H1 (cell line): ENCODE results near the gene SPACA9. TPM values are rescaled to one million over a fixed set of nuclear protein-coding genes. Genes with fewer than 3 reads are reported as not detected.

Experiments used
- CTCF ChIA-PET: fragments of 300-600 bp; sonication (Branson Sonifier 250); formaldehyde crosslinking; loops from one replicate; lab custom pipeline; 2021; ENCODE audit not compliant: partially characterized antibody; lab: Charles Lee
- POLR2A ChIA-PET: fragments of 300-600 bp; sonication (Branson Sonifier 250); formaldehyde crosslinking; loops from one replicate; lab custom pipeline; 2021; ENCODE audit warnings: inconsistent platforms; ENCODE audit not compliant: partially characterized antibody; lab: Charles Lee
- DNase-seq, 2 experiments: peaks; one replicate each; pipeline versions ENCODE4 v3.0.0 to v3.0.0-alpha.2; 2010 to 2022; ENCODE audit warnings: low spot score in 2 of 2, low read depth in 1 of 2, mixed read lengths in 1 of 2
- FAIRE-seq: peaks from 2 replicates; lab custom pipeline; 2011; peaks lifted over from hg19 to GRCh38; lab: Jason Lieb, UNC
- H2AFZ ChIP-seq: 2 replicates; pipeline ENCODE4 v1.8.1; 2012; ENCODE audit warnings: low read length, inconsistent platforms
- H2AK5ac ChIP-seq: 2 replicates; pipeline ENCODE4 v1.6.1; 2013; ENCODE audit warnings: low read depth, low read length
- H2BK120ac ChIP-seq: replicated peaks from 2 replicates; pipeline ENCODE3; 2013; ENCODE audit warnings: low read depth, low read length, inconsistent platforms
- H2BK12ac ChIP-seq: 2 replicates; pipeline ENCODE4 v1.6.1; 2013; ENCODE audit warnings: low read depth, low read length
- H2BK15ac ChIP-seq: 2 replicates; pipeline ENCODE4 v1.6.1; 2013; ENCODE audit warnings: low read length
- H2BK20ac ChIP-seq: 2 replicates; pipeline ENCODE4 v1.6.1; 2013; ENCODE audit warnings: low read length
- H2BK5ac ChIP-seq: 2 replicates; pipeline ENCODE4 v1.6.1; 2013; ENCODE audit warnings: low read depth, low read length
- H3K14ac ChIP-seq: 2 replicates; pipeline ENCODE4 v1.6.1; 2013; ENCODE audit warnings: inconsistent platforms; ENCODE audit not compliant: insufficient read length
- H3K18ac ChIP-seq: 2 replicates; pipeline ENCODE4 v1.6.1; 2013; ENCODE audit warnings: low read length; ENCODE audit errors: extremely low read depth
- H3K23ac ChIP-seq: 2 replicates; pipeline ENCODE4 v1.6.1; 2013; ENCODE audit warnings: inconsistent platforms; ENCODE audit not compliant: insufficient read length
- H3K23me2 ChIP-seq: 2 replicates; pipeline ENCODE4 v1.6.1; 2013; ENCODE audit warnings: low read depth, low read length
- H3K27ac ChIP-seq: 2 replicates; pipeline ENCODE4 v1.6.1; 2011; ENCODE audit warnings: low read depth, low read length, inconsistent platforms
- H3K27me3 ChIP-seq, 4 experiments: replicated peaks in 1 of 4; 1 replicate in 1 of 4; 2 replicates in 3 of 4; pipeline versions ENCODE4 v1.6.1 to v1.8.1; 2011 to 2013; ENCODE audit warnings: low read length in 3 of 4, mild to moderate bottlenecking in 3 of 4, inconsistent platforms in 2 of 4, mixed read lengths in 2 of 4, moderate library complexity in 1 of 4; ENCODE audit not compliant: control insufficient read depth in 3 of 4, insufficient read depth in 3 of 4; ENCODE audit errors: extremely low read depth in 1 of 4
- H3K36me3 ChIP-seq, 4 experiments: 2 replicates each; pipeline versions ENCODE4 v1.6.1 to v1.8.1; 2011 to 2013; ENCODE audit warnings: mild to moderate bottlenecking in 4 of 4, low read length in 3 of 4, moderate library complexity in 2 of 4, control low read depth in 1 of 4, inconsistent platforms in 1 of 4; ENCODE audit not compliant: insufficient read depth in 4 of 4, control insufficient read depth in 2 of 4
- H3K4ac ChIP-seq: replicated peaks from 2 replicates; pipeline ENCODE3; 2013; ENCODE audit warnings: low read length, low read depth, mixed read lengths, inconsistent platforms; ENCODE audit not compliant: insufficient read length
- H3K4me1 ChIP-seq, 4 experiments: replicated peaks in 1 of 4; 1 replicate in 1 of 4; 2 replicates in 3 of 4; pipeline versions ENCODE4 v1.6.1 to v1.8.1; 2011 to 2013; ENCODE audit warnings: low read length in 3 of 4, inconsistent platforms in 2 of 4, mixed read lengths in 1 of 4; ENCODE audit not compliant: insufficient read depth in 4 of 4, control insufficient read depth in 3 of 4
- H3K4me2 ChIP-seq, 2 experiments: 2 replicates each; pipeline versions ENCODE4 v1.6.1 to v1.8.1; 2011 to 2013; ENCODE audit warnings: low read depth in 2 of 2, low read length in 2 of 2, control low read depth in 1 of 2, inconsistent platforms in 1 of 2, mild to moderate bottlenecking in 1 of 2; ENCODE audit not compliant: insufficient read depth in 1 of 2
- H3K4me3 ChIP-seq, 4 experiments: fragments of 200-600, 300-600 bp in 1 of 4; sonication (generic), shearing (Covaris generic), sonication (Bioruptor Twin) in 1 of 4; 2 replicates each; pipeline versions ENCODE4 v1.5.1 to v1.8.1; 2011 to 2016; ENCODE audit warnings: low read length in 4 of 4, low read depth in 3 of 4, control low read depth in 2 of 4, inconsistent platforms in 2 of 4, mild to moderate bottlenecking in 2 of 4, mixed read lengths in 1 of 4, moderate library complexity in 1 of 4; ENCODE audit not compliant: insufficient read depth in 2 of 4; ENCODE audit errors: extremely low read depth in 1 of 4
- H3K56ac ChIP-seq: replicated peaks from 2 replicates; pipeline ENCODE3; 2013; ENCODE audit warnings: low read depth, mild to moderate bottlenecking, mixed read lengths, low read length, inconsistent platforms; ENCODE audit not compliant: insufficient read length
- H3K79me1 ChIP-seq: 2 replicates; pipeline ENCODE4 v1.6.1; 2013; ENCODE audit warnings: low read depth, low read length, control low read depth
- H3K79me2 ChIP-seq, 2 experiments: 2 replicates each; pipeline versions ENCODE4 v1.6.1 to v1.8.1; 2012 to 2013; ENCODE audit warnings: low read length in 2 of 2, mild to moderate bottlenecking in 2 of 2, inconsistent platforms in 1 of 2; ENCODE audit not compliant: insufficient read depth in 2 of 2, control insufficient read depth in 1 of 2
- H3K9ac ChIP-seq, 4 experiments: replicated peaks in 1 of 4; 1 replicate in 1 of 4; 2 replicates in 3 of 4; pipeline versions ENCODE4 v1.6.1 to v1.8.1; 2011 to 2013; ENCODE audit warnings: low read depth in 3 of 4, low read length in 3 of 4, control low read depth in 2 of 4, mild to moderate bottlenecking in 2 of 4, moderate library complexity in 2 of 4, inconsistent platforms in 1 of 4; ENCODE audit errors: extremely low read depth in 1 of 4
- H3K9me3 ChIP-seq, 2 experiments: 2 replicates each; pipeline versions ENCODE4 v1.6.1 to v1.8.1; 2012 to 2013; ENCODE audit warnings: mild to moderate bottlenecking in 2 of 2, moderate library complexity in 2 of 2, control low read depth in 1 of 2, inconsistent platforms in 1 of 2, low read depth in 1 of 2, low read length in 1 of 2, mixed read lengths in 1 of 2; ENCODE audit not compliant: insufficient read depth in 2 of 2
- H4K20me1 ChIP-seq, 2 experiments: replicated peaks in 1 of 2; 2 replicates each; pipeline versions ENCODE3 to v1.8.1; 2011 to 2013; ENCODE audit warnings: inconsistent platforms in 2 of 2, low read length in 2 of 2, mild to moderate bottlenecking in 1 of 2; ENCODE audit not compliant: insufficient read depth in 2 of 2, control insufficient read depth in 1 of 2
- H4K5ac ChIP-seq: 2 replicates; pipeline ENCODE4 v1.6.1; 2013; ENCODE audit warnings: low read length, low read depth, mixed read lengths, inconsistent platforms; ENCODE audit not compliant: insufficient read length
- H4K8ac ChIP-seq: 2 replicates; pipeline ENCODE4 v1.8.0; 2013; ENCODE audit warnings: mild to moderate bottlenecking, moderate library complexity, low read length, inconsistent platforms; ENCODE audit not compliant: insufficient read depth; ENCODE audit errors: extremely low read depth
- H4K91ac ChIP-seq: replicated peaks from 2 replicates; pipeline ENCODE3; 2013; ENCODE audit warnings: low read length, mixed read lengths, inconsistent platforms; ENCODE audit not compliant: insufficient read length
- ASH2L ChIP-seq: fragments of 200-600, 300-600 bp; sonication (generic); IDR thresholded peaks from one replicate; pipeline ENCODE4 v1.7.1; 2017; ENCODE audit warnings: low read length
- CBX5 ChIP-seq: fragments of 300-800, 300-1000 bp; sonication (generic); IDR thresholded peaks from 2 replicates; pipeline ENCODE4 v1.7.1; 2016; ENCODE audit warnings: antibody characterized with exemption, low read length, low read depth
- CBX8 ChIP-seq: fragments of 300-800, 300-1000 bp; sonication (generic); IDR thresholded peaks from 2 replicates; pipeline ENCODE4 v1.7.1; 2016; ENCODE audit warnings: low read depth, low read length, borderline replicate concordance
- CHD1 ChIP-seq: IDR thresholded peaks from 2 replicates; pipeline ENCODE4 v1.6.1; 2012; ENCODE audit warnings: low read depth, low read length, improper control_type of control experiment
- EZH2 ChIP-seq: fragments of 200-600 bp; sonication (generic); IDR thresholded peaks from 2 replicates; pipeline ENCODE4 v1.7.1; 2012; ENCODE audit warnings: low read depth, mild to moderate bottlenecking, moderate library complexity, low read length, inconsistent platforms; ENCODE audit not compliant: severe bottlenecking
- HDAC6 ChIP-seq: IDR thresholded peaks from one replicate; pipeline ENCODE4 v1.7.1; 2012; ENCODE audit warnings: low read depth, mild to moderate bottlenecking, inconsistent platforms, low read length, moderate library complexity
- KDM1A ChIP-seq: fragments of 200-600, 300-600 bp; sonication (generic); IDR thresholded peaks from 2 replicates; pipeline ENCODE4 v1.7.1; 2016; ENCODE audit warnings: mild to moderate bottlenecking, low read length, borderline replicate concordance
- POLR2A ChIP-seq, 2 experiments: IDR thresholded peaks; 1 replicate in 1 of 2; 2 replicates in 1 of 2; pipeline ENCODE4 v1.6.1; 2011; ENCODE audit warnings: low read depth in 2 of 2, low read length in 2 of 2, mild to moderate bottlenecking in 2 of 2; ENCODE audit errors: control extremely low read depth in 1 of 2
- RNF2 ChIP-seq: fragments of 200-900, 300-1000 bp; sonication (generic); IDR thresholded peaks from 2 replicates; pipeline ENCODE4 v1.7.1; 2016; ENCODE audit warnings: borderline replicate concordance, low read depth, mild to moderate bottlenecking, antibody characterized with exemption, low read length; ENCODE audit not compliant: poor library complexity, severe bottlenecking; ENCODE audit errors: missing control alignments
- SP1 ChIP-seq: IDR thresholded peaks from 2 replicates; pipeline ENCODE4 v1.6.1; 2011; ENCODE audit warnings: low read depth, low read length
- SP2 ChIP-seq: IDR thresholded peaks from 2 replicates; pipeline ENCODE4 v1.6.1; 2012; ENCODE audit warnings: mild to moderate bottlenecking, low read length, inconsistent platforms
- SP4 ChIP-seq: IDR thresholded peaks from 2 replicates; pipeline ENCODE4 v1.6.1; 2012; ENCODE audit warnings: low read length, inconsistent platforms
- SRF ChIP-seq: IDR thresholded peaks from 2 replicates; pipeline ENCODE4 v1.6.1; 2011; ENCODE audit warnings: mild to moderate bottlenecking, low read depth, low read length, moderate library complexity
- SUZ12 ChIP-seq: fragments of 200-600 bp; sonication (generic); IDR thresholded peaks from 2 replicates; pipeline ENCODE4 v1.6.1; 2012; ENCODE audit warnings: mild to moderate bottlenecking, inconsistent platforms, low read length, moderate library complexity, mixed read lengths
- YY1 ChIP-seq: IDR thresholded peaks from 2 replicates; pipeline ENCODE4 v1.6.1; 2011; ENCODE audit warnings: low read depth, mild to moderate bottlenecking, low read length
- WGBS, 2 experiments: shearing (Covaris generic) in 1 of 2; methylation state at CpG; one replicate each; pipeline versions ENCODE4 v1.1.6 to v1.1.7; 2013 to 2015; ENCODE audit warnings: low lambda C conversion rate in 2 of 2, mixed read lengths in 2 of 2, inconsistent platforms in 1 of 2, low coverage in 1 of 2, missing lambda C conversion rate in 1 of 2; ENCODE audit not compliant: insufficient replicate concordance in 2 of 2, insufficient coverage in 1 of 2, insufficient read length in 1 of 2; ENCODE audit errors: extremely low coverage in 1 of 2, missing lambda C conversion rate in 1 of 2; 5-methylcytosine and 5-hydroxymethylcytosine counted together
- polyA plus RNA-seq, 7 experiments: library from polyadenylated mRNA; depleted of rRNA in 3 of 7; stranded (reverse) in 5 of 7; unstranded in 2 of 7; fragments of >200 nt in 5 of 7; fragments of 200-250 nt in 2 of 7; gene quantifications; 1 replicate in 5 of 7; 2 replicates in 1 of 7; 4 replicates in 1 of 7; pipeline versions ENCODE4 v1.2.1 to v1.2.3, GENCODE V29; 2011 to 2013; ENCODE audit warnings: missing spikeins in 2 of 7, mixed read lengths in 2 of 7
- total RNA-seq: library from RNA; stranded (reverse); fragmentation: NEBNext Ultra II Directional; extraction: Animal tissue kit (Norgen Biotek cat#: 25700); gene quantifications from 2 replicates; pipeline ENCODE4 v1.2.1, GENCODE V29; 2021

SPACA9 gene
- total and polyA plus RNA-seq, 2 of the 8 experiments (the other 6 are each of a cell fraction or from before 2014, with no cell fraction given): 0.63 to 1.3 TPM

DNA sequence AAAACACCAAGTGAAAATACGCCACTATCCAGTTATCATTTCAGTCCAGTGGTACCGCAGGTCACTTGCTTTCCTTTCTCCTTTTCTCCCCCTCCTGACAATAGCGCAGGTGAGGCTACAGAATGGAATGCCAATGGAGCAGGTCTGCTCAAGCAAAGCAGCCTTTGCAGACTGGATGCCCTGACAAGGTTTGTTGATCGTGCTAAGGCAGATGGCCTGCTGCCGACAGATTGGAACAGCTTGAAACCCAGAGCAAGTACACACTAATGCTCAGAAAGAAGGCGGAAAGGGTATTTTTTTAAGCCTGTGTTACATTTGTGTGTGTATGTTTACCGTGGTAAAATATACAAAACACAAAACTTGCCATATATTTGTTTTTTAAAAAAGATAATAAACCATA is 19.4 kb downstream of the SPACA9 start:
- Histone ChIP-seq H2BK5ac (no peak overlapping the region), H3K4me1 (peaks cover 0 to 7% (median 3%) of the 10 kb centered on the region in 4 experiments; a peak in 3 of 7 replicates), H4K91ac (no peak overlapping the region), H3K36me3 (peaks cover 22 to 67% (median 48%) of the 10 kb centered on the region in 4 experiments), H3K14ac (no peak overlapping the region), H2AK5ac (no peak overlapping the region), H3K4me3 (no peak overlapping the region), H4K5ac (no peak overlapping the region), H3K56ac (no peak overlapping the region), H2BK15ac (no peak overlapping the region), H3K23me2 (no peaks in the 10 kb centered on the region), H2BK12ac (no peak overlapping the region), H4K20me1 (no peaks in the 10 kb centered on the region), H2BK20ac (no peak overlapping the region), H3K4me2 (no peak overlapping the region), H3K27ac (no peak overlapping the region), H3K23ac (no peak overlapping the region), H2BK120ac (no peak overlapping the region), H3K79me1 (no peaks in the 10 kb centered on the region), H2AFZ (no peak overlapping the region), H3K18ac (no peak overlapping the region), H3K9me3 (no peaks in the 10 kb centered on the region), H3K4ac (no peak overlapping the region), H3K79me2 (no peaks in the 10 kb centered on the region), H3K27me3 (no peaks in the 10 kb centered on the region), H3K9ac (no peak overlapping the region), H4K8ac (no peak overlapping the region)
- WGBS, 2 experiments: 91% methylated on average over 7 of the region's 7 CpGs; no CpG with 5 or more reads in 1 of the 2 experiments
- FAIRE-seq (no peak), DNase-seq (no peak)
- ChIA-PET POLR2A (no interaction called here), CTCF (interaction anchor here (0.6 to 8.4 kb wide), 3 partner anchors 14 to 252 kb away, joined by 3 to 115 read pairs (median 3); partner anchors contain the start of genes AK8 and SPACA9)
- TF ChIP-seq SP4 (no peak), SUZ12 (no peak), POLR2A (IDR thresholded peaks at IDR 0.05; ENCODE audit: control extremely low read depth in 1 of 2, low read depth in 2 of 2, low read length in 2 of 2) (no peak), ASH2L (no peak), YY1 (no peak), CBX5 (no peak), KDM1A (no peak), CHD1 (no peak), SP1 (no peak), CBX8 (no peak), HDAC6 (no peak), SP2 (no peak), SRF (no peak), RNF2 (no peak), EZH2 (no peak)
